ENCODE data around the gene IGFBP5. TPM values are rescaled to one million over a fixed set of nuclear protein-coding genes. Genes with fewer than 3 reads are reported as not detected.

The IGFBP5 gene
- total RNA-seq, 1 donor from 2014 or later: 0.64 TPM

DNA sequence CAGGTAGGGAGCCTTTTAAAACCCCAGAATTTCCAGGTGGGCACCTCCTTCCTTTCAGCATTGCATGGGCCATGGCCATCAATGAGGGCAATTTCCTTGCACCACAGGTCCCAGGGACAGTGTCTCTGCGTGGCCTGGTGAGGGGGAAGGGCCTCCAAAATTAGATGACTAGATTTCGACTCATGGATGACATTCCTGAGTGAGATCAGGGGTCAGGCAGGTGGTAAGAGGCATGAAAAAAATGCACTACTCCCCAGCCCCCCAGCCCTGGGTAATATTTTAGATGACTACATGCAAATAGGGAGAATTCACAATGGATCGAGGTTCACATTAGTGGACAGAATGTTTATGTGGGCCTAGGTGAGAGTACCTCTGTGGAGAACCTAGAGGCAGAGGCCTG is 19.0 kb upstream of the IGFBP5 start:
- DNase-seq (ENCODE audit: low read depth in 2 of 2): no peak

GRCh38 chr2:216713691-216714336 is 18.5 kb upstream of the IGFBP5 start:
- no peak for DNase-seq (ENCODE audit: low read depth in 2 of 2)

- no peak for DNase-seq (ENCODE audit: low read depth in 2 of 2)
These were observed 16.0 kb upstream of the IGFBP5 start for GRCh38 chr2:216711348-216711747.

- no peak for DNase-seq (ENCODE audit: low read depth in 2 of 2)
These were observed 15.4 kb upstream of the IGFBP5 start for GRCh38 chr2:216710551-216711301.

DNA sequence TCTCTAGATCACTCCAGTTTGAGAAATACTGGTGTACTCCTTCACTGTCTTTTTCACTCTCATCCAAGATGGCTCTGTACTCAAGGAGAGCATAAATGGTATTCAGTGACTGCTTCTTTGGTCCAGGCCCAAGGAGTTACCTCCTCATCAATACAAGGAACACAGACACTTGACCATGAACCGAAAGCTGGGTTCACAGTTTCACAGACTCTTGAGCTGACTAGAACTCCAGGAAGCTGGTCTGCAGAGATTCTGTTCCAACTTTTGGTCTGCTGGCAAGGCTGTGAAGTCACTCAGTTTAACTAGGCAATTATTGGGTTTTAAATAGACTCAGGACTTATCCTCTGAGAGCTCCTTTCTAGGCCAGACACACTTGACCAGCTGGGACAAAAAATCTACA is 7.4 kb upstream of the IGFBP5 start:
- no peak for DNase-seq (ENCODE audit: low read depth in 2 of 2)

GRCh38 chr2:216701544-216701943 is 6.2 kb upstream of the IGFBP5 start:
- no peak for DNase-seq (ENCODE audit: low read depth in 2 of 2)

GRCh38 chr2:216700781-216701180 is 5.4 kb upstream of the IGFBP5 start:
- DNase-seq (ENCODE audit: low read depth in 2 of 2): no peak

GRCh38 chr2:216700088-216700567 is 4.8 kb upstream of the IGFBP5 start:
- DNase-seq (ENCODE audit: low read depth in 2 of 2): no peak

DNA sequence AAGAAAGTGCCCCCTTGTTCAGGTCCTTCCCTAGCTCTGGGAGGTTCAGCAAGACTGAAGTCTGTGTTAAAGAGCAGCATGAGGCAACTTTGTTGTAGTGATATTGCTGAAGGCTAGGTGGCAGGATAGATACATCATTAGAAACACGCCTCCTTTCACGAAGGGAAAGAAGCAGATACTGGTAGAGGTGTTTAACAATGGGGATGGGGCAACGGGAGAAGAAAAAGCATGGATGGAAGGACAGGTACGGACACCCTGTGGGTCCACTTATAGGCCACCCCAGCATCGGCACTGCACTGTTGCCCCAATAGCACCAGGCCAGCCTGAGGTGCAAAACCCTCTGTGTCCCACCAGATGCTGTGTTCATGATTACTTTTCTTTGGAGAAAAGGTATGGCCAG is 3.5 kb upstream of the IGFBP5 start:
- peak; percentile 40 to 66 for DNase-seq (ENCODE audit: low read depth in 2 of 2)

DNA sequence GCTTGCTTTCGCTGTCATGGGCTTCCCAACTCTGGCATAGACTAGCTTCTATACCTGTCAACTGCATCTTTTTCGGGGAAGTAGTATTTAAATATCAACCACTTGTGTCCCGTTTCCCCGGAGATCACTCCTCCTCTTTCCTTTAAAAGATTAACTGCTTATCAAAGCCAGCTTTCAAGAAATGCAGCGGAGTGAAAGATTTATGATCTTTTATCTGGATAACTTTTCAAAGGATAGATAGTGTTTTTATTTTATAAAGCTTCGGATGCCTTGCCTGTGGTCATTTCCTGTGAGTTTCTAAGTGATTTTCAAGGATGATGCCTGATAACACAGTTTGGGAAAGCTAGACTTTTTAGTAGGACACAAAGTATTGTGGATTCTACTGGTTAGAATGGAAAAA is 2.9 kb upstream of the IGFBP5 start:
- DNase-seq (ENCODE audit: low read depth in 2 of 2): no peak

DNA sequence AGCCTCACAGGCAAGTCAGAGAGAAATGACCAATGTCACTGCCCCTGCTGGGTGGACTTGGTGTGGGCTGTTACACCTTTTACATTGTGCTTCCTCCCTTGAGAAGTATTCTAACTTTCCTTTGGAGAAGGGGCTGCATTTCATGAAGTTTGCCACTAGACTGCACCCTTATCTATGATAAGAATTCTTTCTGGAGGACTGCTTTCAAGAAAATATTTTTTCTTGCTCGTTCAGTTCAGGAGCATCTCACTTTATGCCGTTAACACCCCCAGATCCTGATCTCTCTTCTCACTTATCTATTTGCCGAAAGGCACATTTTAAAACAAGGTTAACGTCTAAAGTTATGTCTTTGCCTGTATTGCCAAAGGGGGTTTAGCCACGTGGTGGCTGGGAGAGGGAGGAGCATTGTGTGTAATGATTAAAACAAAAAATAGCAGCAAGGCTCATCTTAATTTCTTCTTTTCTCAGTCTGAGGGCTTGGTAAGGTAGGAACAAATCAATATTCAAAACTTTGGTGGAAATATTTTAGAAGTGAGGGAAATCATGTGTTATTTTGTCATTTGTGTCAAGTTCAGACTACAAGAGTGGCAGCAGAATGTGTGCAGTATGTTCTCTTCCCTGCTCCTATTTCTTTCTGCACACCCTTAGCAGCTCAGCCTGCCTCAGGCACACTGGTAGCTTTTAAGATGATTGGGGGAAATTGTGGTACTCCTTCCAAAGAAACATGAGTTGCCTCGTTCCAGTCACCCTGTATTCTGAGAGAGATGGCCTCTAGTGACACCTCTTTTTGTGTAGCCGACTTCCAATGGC is 1.6 kb upstream of the IGFBP5 start:
- peak in 1 of 2 donors; percentile 24 for DNase-seq (ENCODE audit: low read depth in 2 of 2)

GRCh38 chr2:216696321-216696720 is 972 bp upstream of the IGFBP5 start:
- no peak for DNase-seq (ENCODE audit: low read depth in 2 of 2)

GRCh38 chr2:216694826-216695217 is 527 bp downstream of the IGFBP5 start:
- DNase-seq (ENCODE audit: low read depth in 2 of 2): no peak

GRCh38 chr2:216694082-216694825 is 1.1 kb downstream of the IGFBP5 start:
- peak in 1 of 2 donors; percentile 35 for DNase-seq (ENCODE audit: low read depth in 2 of 2)

GRCh38 chr2:216693414-216694080 is 1.8 kb downstream of the IGFBP5 start:
- DNase-seq (ENCODE audit: low read depth in 2 of 2): no peak

- peak in 1 of 2 donors; percentile 48 for DNase-seq (ENCODE audit: low read depth in 2 of 2)
These were observed 2.5 kb downstream of the IGFBP5 start for GRCh38 chr2:216692636-216693413.

- DNase-seq (ENCODE audit: low read depth in 2 of 2): no peak
These were observed 4.3 kb downstream of the IGFBP5 start for GRCh38 chr2:216690853-216691741.

- no peak for DNase-seq (ENCODE audit: low read depth in 2 of 2)
These were observed 4.9 kb downstream of the IGFBP5 start for GRCh38 chr2:216690456-216690852.

DNA sequence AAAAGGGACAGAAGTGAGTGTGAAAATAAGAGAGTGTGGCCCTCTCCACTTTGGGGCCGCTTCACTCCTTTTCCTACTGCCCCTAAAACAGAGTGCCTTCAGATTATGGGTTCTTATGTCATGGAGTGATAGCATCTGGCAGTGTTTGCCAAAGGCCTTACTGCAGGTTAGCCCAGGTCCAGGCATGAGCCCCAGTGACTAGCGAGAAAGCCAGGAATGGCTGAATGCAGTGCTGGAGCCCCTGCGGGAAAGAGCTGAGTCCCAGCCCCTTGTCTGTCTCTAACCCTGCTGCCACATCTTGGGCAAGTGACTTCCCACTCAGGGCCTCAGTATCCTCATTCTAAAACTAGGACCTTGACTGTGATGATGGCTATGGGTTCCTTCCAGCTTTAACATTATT is 6.0 kb downstream of the IGFBP5 start:
- no peak for DNase-seq (ENCODE audit: low read depth in 2 of 2)

All from dermis microvascular lymphatic vessel endothelial cell (primary cell).